AG10803 (cell line): Measurements from ENCODE around the gene KNDC1.

Experiments
- DNase-seq: peaks from one replicate; pipeline ENCODE4 v3.0.0; 2010; ENCODE audit warnings: low read depth
- H3K4me3 ChIP-seq: 2 replicates; pipeline ENCODE4 v1.5.1; 2011; ENCODE audit warnings: mild to moderate bottlenecking, low read length, control low read depth
- TF ChIP-seq, protein P1 (sequence below): conservative IDR thresholded peaks from 2 replicates; pipeline ENCODE4 v1.5.1; 2011; ENCODE audit warnings: mild to moderate bottlenecking, low read length, control low read depth, inconsistent platforms

Gene KNDC1

DNA sequence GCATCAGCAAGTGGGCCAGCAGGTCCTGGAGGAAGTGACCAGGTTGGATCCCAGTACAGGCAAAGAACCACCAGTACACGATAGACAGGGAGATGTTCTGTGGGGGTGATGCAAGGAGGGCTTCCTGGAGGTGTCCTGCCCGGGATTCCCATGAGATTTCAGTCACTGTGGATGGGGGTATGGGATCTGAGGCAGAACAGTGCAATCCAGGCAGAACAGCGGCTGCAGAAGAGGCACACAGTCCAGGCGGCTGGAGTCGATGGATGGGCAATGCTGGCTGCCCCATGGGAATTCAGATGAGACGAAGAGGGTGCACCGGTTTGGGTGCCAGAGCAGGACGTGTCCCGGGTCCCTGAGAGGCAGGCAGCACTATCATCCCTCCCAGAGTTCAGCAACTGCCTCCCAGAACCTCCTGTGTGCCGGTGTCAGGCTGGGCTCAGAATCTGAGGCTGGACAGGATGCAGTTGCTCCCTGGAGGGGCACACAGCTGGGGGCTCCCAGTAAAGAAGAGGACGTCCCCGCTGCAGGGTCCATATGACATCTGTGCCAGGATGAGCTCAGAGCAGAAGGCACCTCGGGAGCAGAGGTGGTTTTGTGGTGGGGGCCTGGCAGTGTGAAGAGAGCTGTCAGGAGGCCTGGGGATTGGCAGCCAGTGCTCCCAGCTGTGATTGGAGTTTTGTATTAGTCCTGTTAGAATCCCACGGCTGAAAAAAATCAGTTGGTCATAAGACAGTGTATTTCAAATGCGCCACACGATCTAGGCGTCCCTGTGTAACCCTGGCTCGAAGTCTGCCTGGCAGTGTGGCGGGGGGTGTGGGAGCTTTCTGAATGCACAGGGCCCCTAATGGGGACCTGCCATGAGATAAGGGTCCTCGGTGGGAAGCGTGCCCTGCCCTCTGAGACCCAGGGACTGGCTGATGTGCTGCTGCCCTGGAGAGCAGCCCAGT, 3.2 kb downstream of the KNDC1 start:
- no peak overlapping the region for H3K4me3 ChIP-seq
- DNase-seq: no peak
- TF ChIP-seq, protein P1, sequence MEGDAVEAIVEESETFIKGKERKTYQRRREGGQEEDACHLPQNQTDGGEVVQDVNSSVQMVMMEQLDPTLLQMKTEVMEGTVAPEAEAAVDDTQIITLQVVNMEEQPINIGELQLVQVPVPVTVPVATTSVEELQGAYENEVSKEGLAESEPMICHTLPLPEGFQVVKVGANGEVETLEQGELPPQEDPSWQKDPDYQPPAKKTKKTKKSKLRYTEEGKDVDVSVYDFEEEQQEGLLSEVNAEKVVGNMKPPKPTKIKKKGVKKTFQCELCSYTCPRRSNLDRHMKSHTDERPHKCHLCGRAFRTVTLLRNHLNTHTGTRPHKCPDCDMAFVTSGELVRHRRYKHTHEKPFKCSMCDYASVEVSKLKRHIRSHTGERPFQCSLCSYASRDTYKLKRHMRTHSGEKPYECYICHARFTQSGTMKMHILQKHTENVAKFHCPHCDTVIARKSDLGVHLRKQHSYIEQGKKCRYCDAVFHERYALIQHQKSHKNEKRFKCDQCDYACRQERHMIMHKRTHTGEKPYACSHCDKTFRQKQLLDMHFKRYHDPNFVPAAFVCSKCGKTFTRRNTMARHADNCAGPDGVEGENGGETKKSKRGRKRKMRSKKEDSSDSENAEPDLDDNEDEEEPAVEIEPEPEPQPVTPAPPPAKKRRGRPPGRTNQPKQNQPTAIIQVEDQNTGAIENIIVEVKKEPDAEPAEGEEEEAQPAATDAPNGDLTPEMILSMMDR: no peak

DNA sequence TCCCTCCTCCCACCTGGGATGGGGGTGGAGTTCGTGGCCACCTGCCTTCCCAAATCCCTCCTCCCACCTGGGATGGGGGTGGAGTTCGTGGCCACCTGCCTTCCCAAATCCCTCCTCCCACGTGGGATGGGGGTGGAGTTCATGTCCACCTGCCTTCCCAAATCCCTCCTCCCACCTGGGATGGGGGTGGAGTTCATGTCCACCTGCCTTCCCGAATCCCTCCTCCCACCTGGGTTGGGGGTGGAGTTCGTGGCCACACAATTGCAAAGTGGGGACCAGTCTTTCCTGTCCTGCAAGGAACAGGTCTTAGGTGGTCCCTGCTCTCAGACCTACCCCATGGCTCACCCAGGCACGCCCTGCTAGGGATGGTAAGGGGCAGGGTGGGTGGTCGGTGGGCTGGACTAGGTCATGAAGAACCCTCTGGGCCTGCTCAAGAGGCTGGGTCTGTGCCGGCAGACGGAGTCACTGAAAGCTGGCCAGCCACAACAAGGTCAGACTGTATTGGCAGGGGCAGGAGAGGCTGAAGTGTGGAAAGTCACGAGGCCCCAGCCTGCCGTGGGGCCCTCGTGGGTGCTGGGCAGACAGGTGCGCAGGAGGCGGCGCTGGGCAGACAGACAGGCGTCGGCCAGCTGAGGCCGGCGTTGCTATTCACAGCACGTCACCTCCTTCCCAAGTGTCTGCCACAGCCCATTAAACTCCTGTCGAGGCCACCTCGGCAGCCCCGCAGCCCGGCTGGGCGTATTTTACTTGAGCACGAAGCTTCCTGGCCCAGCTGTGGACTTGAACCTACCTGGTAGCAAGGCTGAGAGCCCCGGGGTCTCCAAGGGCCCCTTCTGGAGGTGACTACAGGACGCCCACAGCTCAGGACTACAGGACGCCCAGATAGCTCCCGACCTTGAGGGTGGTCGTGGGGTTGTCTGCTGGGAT, 4.1 kb downstream of the KNDC1 start:
- H3K4me3 ChIP-seq: no peak overlapping the region
- TF ChIP-seq, protein P1: no peak
- DNase-seq: no peak

DNA sequence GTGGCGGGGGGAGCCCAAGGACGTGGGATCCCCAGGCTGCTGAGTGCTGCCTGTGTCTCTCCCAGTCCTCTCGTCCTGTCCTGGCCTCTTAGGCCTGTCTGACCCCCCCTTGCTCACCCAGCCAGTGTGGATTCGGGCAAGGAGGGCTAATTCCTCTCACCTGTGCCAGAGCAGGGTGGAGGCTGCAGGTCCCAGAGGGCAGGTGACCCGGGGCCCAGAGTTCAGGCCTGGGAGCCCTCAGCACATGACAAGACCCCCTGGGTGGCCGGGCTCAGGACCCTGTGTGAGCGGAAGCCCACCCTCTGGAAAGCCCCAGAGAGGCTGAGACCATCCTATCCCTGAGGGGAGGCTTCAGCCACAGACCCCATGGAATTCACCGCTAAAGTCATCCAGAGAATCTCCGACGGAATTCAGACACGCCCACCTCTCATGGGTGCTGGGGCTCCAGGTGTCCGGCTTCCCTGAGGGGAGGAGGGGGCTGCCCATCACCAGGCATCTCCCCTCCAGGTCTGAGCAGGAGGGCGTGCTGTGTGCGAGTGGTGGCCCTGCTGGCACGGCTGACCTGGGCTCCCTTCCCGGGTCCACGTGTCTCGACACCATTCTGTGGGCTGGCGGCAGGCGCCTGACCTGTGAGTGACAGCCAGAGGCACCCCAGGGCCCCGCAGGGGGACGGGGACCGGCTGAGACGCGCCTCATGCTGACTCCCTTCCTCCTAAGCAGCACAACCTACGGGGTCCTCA, 5.0 kb downstream of the KNDC1 start:
- no peak overlapping the region for H3K4me3 ChIP-seq
- DNase-seq: no peak
- TF ChIP-seq, protein P1: no peak

DNA sequence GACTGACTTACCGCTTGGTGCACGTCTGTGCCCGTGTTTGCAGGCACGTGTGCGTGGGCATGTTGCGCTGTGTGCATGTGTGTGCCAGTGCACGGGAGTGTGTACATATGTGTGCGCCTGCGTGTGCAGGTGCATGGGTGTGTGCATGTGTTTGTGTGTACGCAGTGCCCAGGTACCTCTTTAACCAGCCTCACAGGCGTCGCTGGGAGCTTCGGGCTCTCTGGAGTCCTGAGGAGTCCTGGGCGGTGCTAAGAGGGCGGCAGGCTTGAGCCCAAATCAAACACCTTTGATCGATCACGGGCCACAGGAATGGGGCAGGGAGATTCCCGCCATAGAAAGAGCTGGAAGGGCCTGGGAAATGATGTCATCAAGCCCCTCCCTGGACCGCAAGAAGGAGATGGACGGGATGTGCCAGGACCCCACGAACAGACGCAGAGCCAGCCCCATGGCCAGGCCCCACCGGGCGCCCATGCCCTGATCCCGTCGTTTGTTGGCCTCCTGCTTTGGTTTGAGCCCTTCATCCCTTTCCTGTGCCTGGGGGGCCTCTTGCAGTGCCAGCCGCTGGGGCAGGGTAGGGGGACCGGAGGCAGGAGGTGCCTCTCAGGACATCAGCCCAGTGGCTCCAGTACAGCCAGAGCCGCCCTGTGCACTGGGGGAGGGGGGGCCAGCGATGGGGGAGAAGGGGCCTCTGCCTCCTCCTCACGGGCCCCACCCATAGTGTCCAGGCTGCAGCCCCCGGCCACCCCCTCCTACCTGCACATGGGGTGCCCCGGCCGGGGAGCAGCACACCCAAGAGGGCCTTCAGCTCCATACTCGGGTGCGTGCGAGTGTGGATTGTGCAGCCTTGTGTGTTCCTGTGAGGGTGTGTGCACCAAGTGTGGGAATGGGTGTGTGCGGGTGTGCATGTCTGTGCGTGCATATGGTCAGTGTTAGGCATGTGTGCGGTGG, 5.8 kb downstream of the KNDC1 start:
- no peak overlapping the region for H3K4me3 ChIP-seq
- no peak for DNase-seq
- TF ChIP-seq, protein P1: no peak

DNA sequence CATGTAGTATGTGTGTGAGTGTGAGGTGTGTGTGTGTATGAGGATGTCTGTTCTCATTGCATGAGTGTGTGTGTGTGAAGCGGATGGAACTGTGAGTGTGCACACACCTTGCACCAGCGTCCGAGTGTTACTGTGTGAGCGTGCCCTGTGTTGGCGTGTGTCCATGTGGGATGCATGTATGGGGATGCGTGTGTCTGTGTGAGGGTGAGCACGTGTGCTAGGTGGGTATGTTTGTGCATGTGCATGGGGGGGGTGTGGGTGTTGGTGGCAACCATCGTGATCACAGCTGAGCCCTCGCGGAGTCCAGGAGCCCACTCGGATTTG, 6.4 kb downstream of the KNDC1 start:
- TF ChIP-seq, protein P1: no peak
- H3K4me3 ChIP-seq: no peak overlapping the region
- DNase-seq: no peak
